Measurements from ENCODE around the gene ELP1. TPM values are rescaled to one million over a fixed set of nuclear protein-coding genes. Genes with fewer than 3 reads are reported as not detected.
A peak's percentile ranks its signal among the peaks of the same experiment; 100 is the strongest.
"Not testable (repeated sequence)": the region's sequence is repeated elsewhere in the genome, so short reads cannot be mapped to it uniquely, and the experiment has no call there.

ELP1 gene
- total and polyA plus RNA-seq, 2 experiments from 2014 or later = 14.5 to 24.1 TPM

DNA sequence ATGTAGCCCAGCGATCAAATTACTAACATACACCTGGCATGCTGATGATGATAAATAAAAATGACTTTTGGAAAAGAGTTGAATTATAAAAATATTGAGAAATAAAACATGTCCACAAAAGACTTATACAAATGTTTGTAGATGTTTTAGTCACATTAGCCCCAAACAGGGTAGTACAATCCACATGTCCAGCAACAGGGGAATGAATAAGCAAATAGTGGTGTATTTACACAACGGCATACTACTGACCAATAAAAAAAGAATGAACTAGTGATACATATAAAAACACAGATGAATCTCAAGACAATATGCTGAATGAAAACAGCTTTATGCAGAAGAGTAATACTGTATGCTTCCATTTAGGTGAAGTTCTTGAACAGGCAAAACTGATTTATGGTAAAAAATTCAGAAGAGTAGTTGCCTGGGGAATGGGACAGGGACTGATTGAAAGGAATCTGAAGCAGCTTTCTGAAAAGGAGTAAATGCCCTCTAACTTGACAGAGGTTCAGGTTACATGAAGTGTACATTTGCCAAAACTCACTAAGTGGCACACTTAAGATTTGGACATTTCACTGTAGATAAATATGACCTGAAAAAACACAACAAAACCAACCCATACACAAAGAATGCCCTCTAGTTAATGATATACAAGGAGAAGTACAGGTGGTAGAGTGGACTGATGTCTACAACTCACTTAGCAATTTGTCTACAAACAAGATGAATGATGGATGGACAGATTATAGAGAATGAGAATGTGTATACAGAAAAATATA, 36.4 kb downstream of the ELP1 start:
- in situ Hi-C loops (cut with MboI) = no loop called here
- 71 to 76% methylated on average over 2 of the region's 2 CpGs for WGBS, 2 experiments (ENCODE audit: low coverage in 1 of 2, low lambda C conversion rate in 2 of 2, missing lambda C conversion rate in 2 of 2)

DNA sequence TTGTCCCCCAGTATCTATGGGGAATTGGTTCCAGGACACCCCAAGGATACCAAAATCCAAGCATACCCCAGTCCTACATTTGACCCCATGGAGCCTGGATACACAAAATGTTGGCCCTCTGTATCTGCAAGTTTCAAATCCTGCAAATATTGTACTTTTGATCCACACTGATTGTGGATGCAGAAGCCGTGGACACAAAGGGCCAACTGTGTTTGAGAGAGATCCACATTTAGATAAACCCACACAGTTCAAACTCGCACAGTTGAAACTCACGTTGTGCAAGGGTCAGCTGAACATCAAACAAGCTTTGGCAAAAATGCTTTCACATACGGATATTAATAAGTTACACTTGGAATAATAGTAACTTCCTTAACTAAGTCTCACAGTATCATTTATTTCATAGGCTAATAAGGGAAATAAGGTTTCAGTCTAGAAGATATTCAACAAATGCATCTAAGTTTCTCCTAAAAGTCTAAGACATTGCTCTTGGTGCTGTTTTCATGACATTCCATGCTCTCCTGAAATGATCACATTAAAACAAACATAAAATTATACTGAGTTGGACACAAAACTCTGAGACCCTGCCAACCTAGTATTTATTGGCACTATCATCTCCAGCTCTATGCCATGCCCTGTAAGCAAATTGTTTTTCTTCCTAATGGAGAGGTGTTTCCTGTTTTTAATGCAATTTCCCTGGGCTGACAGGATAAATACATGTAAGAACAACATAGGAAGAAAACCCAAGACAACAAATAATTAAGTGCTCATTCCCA, 39.5 kb downstream of the ELP1 start:
- Histone ChIP-seq H3F3A (ENCODE audit: insufficient read depth) (no peaks in the 10 kb centered on the region), H3K27me3 (replicated peaks; ENCODE audit: insufficient read depth) (no peaks in the 10 kb centered on the region), H2AFZ (no peak overlapping the region), H3K9me2 (ENCODE audit: insufficient read depth) (no peaks in the 10 kb centered on the region), H3K36me3 (ENCODE audit: low read depth) (peaks cover 42% of the 10 kb centered on the region), H3K79me2 (ENCODE audit: insufficient read depth) (no peaks in the 10 kb centered on the region), H3K9me3 (ENCODE audit: low read depth) (no peaks in the 10 kb centered on the region), H3K4me3 (no peak overlapping the region), H3K27ac (no peak overlapping the region), H3K4me1 (ENCODE audit: insufficient read depth) (no peaks in the 10 kb centered on the region), H3K4me2 (ENCODE audit: unreplicated experiment) (no peak overlapping the region), H3K9ac (no peak overlapping the region), H4K20me1 (ENCODE audit: insufficient read depth) (no peaks in the 10 kb centered on the region)
- no peak for DNase-seq
- in situ Hi-C loops (cut with MboI) = no loop called here
- no peak for TF ChIP-seq EZH2phosphoT487 (IDR thresholded peaks at IDR 0.05; ENCODE audit: insufficient read depth, low read depth)
- no peak for TF ChIP-seq EZH2 (IDR thresholded peaks at IDR 0.05; ENCODE audit: insufficient read depth, poor library complexity, severe bottlenecking)
- 95 to 98% methylated on average over 4 of the region's 4 CpGs for WGBS, 2 experiments (ENCODE audit: low coverage in 1 of 2, low lambda C conversion rate in 2 of 2, missing lambda C conversion rate in 2 of 2)

More for the DNA sequence above, 36.4 kb downstream of the ELP1 start:
- Histone ChIP-seq H3K79me2 (ENCODE audit: insufficient read depth) (no peaks in the 10 kb centered on the region), H3F3A (ENCODE audit: insufficient read depth) (no peaks in the 10 kb centered on the region), H2AFZ (no peak overlapping the region), H3K9me3 (ENCODE audit: low read depth) (no peaks in the 10 kb centered on the region), H3K4me1 (ENCODE audit: insufficient read depth) (no peaks in the 10 kb centered on the region), H3K9ac (no peak overlapping the region), H3K9me2 (ENCODE audit: insufficient read depth) (no peaks in the 10 kb centered on the region), H3K27me3 (replicated peaks; ENCODE audit: insufficient read depth) (no peaks in the 10 kb centered on the region), H3K27ac (no peak overlapping the region), H3K36me3 (ENCODE audit: low read depth) (peaks cover 54% of the 10 kb centered on the region), H3K4me3 (no peak overlapping the region), H4K20me1 (ENCODE audit: insufficient read depth) (no peaks in the 10 kb centered on the region), H3K4me2 (ENCODE audit: unreplicated experiment) (no peak overlapping the region)
- DNase-seq = no peak
- no peak for TF ChIP-seq EZH2 (IDR thresholded peaks at IDR 0.05; ENCODE audit: insufficient read depth, poor library complexity, severe bottlenecking)
- no peak for TF ChIP-seq EZH2phosphoT487 (IDR thresholded peaks at IDR 0.05; ENCODE audit: insufficient read depth, low read depth)

DNA sequence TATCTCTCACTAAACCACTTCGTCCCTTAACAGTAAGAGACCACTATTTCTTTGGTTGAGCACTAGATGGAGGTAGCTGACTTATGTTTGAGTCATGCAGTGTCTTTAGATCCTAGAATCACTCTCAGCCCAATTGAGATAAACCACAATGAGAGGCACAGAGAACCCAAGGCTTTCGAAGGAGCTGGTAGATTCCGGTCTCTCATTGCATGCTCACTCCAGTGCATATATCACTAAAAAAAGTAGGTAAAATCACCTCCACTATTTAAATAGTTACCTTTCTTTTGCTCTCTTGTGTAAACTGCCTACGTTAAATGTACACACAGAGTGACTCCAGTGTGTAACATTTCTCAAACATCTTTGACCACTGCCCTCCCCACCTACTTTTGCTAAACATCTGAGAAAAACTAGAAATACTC, 44.3 kb downstream of the ELP1 start:
- no peaks in the 10 kb centered on the region for H3K79me2 ChIP-seq (ENCODE audit: insufficient read depth)
- H3K9me2 ChIP-seq (ENCODE audit: insufficient read depth) = no peaks in the 10 kb centered on the region
- H3K9ac ChIP-seq = no peak overlapping the region
- DNase-seq = peak; percentile 30
- no peak overlapping the region for H3K27ac ChIP-seq
- no peak overlapping the region for H3K4me3 ChIP-seq
- H3K36me3 ChIP-seq (ENCODE audit: low read depth) = peaks cover 14% of the 10 kb centered on the region
- no peaks in the 10 kb centered on the region for H3K9me3 ChIP-seq (ENCODE audit: low read depth)
- no peaks in the 10 kb centered on the region for H4K20me1 ChIP-seq (ENCODE audit: insufficient read depth)
- H3K4me1 ChIP-seq (ENCODE audit: insufficient read depth) = 0 out of 2 replicates have a peak, but pooled peaks cover 8% of the 10 kb centered on the region
- 92 to 95% methylated on average over 4 of the region's 4 CpGs for WGBS, 2 experiments (ENCODE audit: low coverage in 1 of 2, low lambda C conversion rate in 2 of 2, missing lambda C conversion rate in 2 of 2)
- H2AFZ ChIP-seq = no peak overlapping the region
- H3K27me3 ChIP-seq (replicated peaks; ENCODE audit: insufficient read depth) = no peaks in the 10 kb centered on the region
- H3K4me2 ChIP-seq (ENCODE audit: unreplicated experiment) = no peak overlapping the region
- TF ChIP-seq EZH2phosphoT487 (IDR thresholded peaks at IDR 0.05; ENCODE audit: insufficient read depth, low read depth) = no peak
- no peak for TF ChIP-seq EZH2 (IDR thresholded peaks at IDR 0.05; ENCODE audit: insufficient read depth, poor library complexity, severe bottlenecking)
- in situ Hi-C loops (cut with MboI) = no loop called here
- 0 out of 2 replicates have a peak, but pooled peaks cover 6% of the 10 kb centered on the region for H3F3A ChIP-seq (ENCODE audit: insufficient read depth)

DNA sequence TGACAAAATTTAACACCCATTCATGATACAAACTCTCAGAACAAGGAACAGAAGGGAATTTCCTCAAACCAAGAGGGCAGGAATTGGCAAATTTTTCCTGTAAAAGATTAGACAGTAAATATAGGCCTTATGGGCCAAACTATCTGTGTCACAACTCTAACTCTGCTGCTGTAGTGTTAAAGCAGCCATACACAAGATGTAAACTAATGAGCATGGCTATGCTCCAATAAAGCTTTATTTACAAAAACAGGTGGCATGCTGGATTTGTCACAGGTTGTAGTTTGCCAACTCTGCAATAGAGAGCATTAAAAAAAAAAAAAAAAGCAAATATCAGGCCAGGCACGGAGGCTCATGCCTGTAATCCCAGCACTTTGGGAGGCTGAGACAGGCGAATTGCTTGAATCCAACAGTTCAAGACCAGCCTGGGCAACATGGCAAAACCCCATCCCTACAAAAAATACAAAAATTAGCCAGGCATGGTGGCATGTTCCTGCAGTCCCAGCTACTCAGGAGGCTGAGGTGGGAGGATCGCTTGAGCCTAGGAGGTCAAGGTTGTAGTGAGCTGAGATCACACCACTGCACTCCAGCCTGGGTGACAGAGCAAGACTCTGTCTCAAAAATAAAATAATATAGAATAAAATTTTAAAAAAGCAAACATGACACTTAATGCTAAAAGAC, 47.2 kb downstream of the ELP1 start:
- H3K4me1 ChIP-seq (ENCODE audit: insufficient read depth); H3K4me2 ChIP-seq (ENCODE audit: unreplicated experiment); H3K27ac ChIP-seq; H3K9me3 ChIP-seq (ENCODE audit: low read depth); H3K27me3 ChIP-seq (replicated peaks; ENCODE audit: insufficient read depth); H3K9me2 ChIP-seq (ENCODE audit: insufficient read depth); in situ Hi-C loops (cut with MboI); H3F3A ChIP-seq (ENCODE audit: insufficient read depth); H3K9ac ChIP-seq; H2AFZ ChIP-seq; H4K20me1 ChIP-seq (ENCODE audit: insufficient read depth); H3K79me2 ChIP-seq (ENCODE audit: insufficient read depth); H3K4me3 ChIP-seq; H3K36me3 ChIP-seq (ENCODE audit: low read depth): not testable (repeated sequence)
- WGBS, 2 experiments (ENCODE audit: low coverage in 1 of 2, low lambda C conversion rate in 2 of 2, missing lambda C conversion rate in 2 of 2) = 87 to 90% methylated on average over 3 of the region's 3 CpGs
- DNase-seq = peak; percentile 14
